HG03469 (cell line): ENCODE results near the gene SMDT1.
A peak's percentile ranks its signal among the peaks of the same experiment; 100 is the strongest.

Experiments
- ATAC-seq: cut with Tn5 transposase; IDR thresholded peaks from one replicate; pipeline ENCODE4 v1.9.1; 2021; ENCODE audit warnings: mild to moderate bottlenecking, moderate library complexity, moderate number of reproducible peaks; ENCODE audit not compliant: unreplicated experiment

SMDT1 gene, protein sequence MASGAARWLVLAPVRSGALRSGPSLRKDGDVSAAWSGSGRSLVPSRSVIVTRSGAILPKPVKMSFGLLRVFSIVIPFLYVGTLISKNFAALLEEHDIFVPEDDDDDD

DNA sequence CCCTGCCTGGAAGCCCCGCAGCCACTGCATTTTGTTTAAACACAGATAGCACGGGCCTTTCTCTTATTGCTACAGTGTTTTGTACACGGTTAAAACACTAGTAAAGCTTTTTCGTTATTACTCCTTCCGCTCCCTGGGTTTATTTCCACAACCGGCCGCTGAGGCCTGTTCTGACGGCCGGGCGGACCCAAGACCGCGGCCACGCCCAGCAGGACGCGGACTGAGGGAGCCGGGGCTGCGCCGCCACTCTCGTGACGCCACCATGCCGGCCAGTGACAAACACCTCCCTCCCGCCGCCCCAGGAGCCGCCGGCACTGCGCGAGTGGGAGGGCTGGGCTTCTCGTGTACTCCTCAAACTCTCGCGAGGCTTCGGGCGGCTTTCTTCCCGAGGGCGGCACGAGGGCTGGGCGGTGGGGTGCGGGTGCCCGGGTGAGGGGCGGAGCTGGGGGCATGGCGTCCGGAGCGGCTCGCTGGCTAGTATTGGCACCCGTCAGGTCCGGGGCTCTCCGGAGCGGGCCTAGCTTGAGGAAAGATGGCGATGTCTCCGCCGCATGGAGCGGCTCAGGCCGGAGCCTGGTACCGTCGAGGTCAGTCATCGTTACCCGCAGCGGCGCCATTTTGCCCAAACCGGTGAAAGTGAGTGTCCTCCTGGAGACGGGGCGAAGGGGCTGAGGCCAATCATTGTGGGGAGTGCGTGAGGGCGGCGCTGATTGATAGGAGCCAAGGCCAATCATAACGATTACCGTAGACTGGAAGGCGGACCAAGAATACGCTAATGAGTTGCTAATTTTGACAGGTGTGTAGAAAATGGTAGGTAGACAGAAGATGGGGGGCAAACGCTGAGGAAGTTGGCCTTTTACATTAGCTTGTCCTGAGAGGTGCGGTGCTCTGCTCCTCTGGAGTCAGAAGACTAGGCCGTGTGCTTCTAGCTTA is at the start of gene SMDT1:
TSS of gene SMDT1 (plus strand) at position 382 of the 933 bp plus-strand sequence. CDS start at position 451, 69 bp downstream.
- peak; percentile 63 for ATAC-seq

GRCh38 chr22:42033263-42034181 is 46.0 kb upstream of the SMDT1 start:
- no peak for ATAC-seq

GRCh38 chr22:42035256-42035655 is 44.2 kb upstream of the SMDT1 start:
- ATAC-seq, result no peak

- ATAC-seq, result no peak
These were observed 40.2 kb upstream of the SMDT1 start for GRCh38 chr22:42039271-42039670.

GRCh38 chr22:42041784-42042183 is 37.7 kb upstream of the SMDT1 start:
- no peak for ATAC-seq

DNA sequence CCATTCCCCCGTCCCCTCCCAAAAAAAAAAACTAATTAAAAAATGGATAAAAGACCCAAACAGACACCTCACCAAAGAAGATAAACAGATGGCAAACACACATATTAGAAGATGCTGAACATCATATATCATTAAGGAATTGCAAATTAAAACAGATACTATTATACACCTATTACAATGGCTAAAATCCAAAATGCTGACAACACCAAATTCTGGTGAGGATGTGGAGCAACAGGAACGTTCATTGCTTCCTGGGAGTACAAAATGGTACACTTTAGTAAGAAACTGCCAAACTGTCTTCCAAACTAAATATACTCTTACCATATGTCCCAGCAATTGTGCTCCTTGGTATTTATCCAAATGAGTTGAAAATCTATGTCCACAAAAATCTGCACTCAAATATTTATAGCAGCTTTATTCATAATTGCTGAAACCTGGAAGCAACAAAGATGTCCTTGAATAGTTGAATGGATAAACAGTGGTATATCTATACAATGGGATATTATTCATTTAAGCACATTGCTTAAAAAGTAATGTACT is 28.8 kb upstream of the SMDT1 start:
- no peak for ATAC-seq

GRCh38 chr22:42052765-42053164 is 26.7 kb upstream of the SMDT1 start:
- no peak for ATAC-seq

- no peak for ATAC-seq
These were observed 22.6 kb upstream of the SMDT1 start for GRCh38 chr22:42056757-42057511.

DNA sequence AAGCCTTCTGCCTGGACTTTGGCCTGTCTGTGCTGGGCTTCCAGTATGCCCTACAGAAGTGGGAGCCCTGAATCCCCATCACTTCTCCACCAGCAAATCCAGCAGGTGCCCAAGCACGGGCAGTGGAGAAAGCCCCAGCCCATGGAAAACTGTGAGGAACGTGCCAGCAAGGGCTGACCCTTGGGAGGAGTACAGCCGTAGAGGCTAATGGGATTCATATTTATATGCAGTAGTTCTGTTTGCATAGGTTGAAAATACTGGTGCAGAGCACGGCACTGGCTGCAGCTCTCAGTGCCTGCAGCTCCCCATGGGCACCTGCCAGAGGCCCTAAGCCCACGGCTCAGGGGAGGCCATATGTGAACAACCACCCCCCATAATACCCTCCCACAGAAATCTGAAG is 19.0 kb upstream of the SMDT1 start:
- ATAC-seq, result no peak

DNA sequence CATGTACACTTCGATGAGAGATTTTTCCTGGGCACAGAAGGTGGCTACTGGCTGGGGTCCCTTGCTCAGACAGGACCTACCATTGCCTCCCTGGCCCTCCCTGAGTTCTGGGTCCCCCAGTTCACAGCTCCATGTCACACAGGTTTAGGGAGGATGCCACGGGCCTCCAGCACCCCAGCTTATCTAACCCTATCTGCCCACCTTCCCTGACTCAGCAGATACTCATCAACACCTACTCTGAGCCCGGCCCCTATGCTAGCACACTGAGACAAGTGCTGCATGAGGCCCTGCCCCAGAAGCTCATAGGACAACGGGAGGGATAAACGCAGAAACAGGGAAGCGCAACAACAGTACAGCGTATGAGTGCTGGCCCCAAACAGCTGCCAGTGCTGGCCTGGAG is 18.5 kb upstream of the SMDT1 start:
- ATAC-seq, result no peak

GRCh38 chr22:42062506-42063170 is 16.9 kb upstream of the SMDT1 start:
- ATAC-seq, result no peak

DNA sequence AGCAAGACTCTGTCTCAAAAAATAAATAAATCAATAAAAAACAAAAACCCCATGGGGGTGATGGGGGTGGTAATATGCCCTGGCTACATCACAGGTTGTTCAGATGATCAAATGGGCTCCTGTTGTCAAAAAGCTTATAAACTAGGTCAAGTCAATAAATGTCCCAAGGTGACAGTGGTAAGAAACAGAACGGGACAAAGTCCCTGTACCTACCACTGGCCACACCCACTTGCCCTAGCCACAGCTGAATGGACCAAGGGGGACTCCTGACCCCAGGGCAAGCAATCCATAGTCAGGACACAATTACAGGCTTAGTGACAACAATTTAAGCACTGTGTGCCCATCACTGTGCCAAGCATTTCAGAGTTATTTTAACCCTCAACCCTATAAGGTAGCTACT is 14.9 kb upstream of the SMDT1 start:
- ATAC-seq, result no peak

DNA sequence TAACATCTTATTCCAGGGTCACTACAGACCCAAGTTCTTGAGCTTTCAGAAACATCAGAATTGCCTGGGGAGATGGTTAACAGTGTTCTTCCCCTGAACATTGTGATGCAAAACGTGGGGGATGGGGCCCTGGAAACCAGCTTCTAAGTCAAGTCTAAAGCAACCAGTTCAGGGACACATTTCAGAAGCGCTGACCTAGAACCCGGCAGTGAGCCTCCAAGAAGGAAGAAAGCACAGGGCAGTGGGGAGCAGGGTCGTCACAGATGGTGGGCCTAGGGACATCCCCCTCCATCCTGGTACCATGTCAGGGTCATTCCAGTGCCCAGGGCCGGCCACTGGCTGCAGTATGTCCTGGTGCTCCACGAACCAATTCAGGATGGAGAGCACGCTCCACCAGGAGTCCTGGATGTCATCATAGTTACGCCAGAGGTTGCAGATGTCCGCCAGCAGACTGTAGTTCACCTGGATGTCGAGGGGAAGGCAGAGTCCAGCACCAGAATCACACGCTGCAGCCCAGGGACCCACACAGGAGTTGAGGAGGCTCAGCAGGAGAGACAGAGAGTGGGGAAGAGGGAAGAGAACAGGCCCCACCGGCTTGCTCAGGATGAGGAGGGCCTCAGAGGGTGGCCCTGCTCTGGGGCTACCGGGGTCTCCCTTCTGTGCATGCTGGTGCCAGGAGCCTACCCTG is 13.9 kb upstream of the SMDT1 start:
- no peak for ATAC-seq

GRCh38 chr22:42066126-42066761 is 13.3 kb upstream of the SMDT1 start:
- ATAC-seq, result no peak

DNA sequence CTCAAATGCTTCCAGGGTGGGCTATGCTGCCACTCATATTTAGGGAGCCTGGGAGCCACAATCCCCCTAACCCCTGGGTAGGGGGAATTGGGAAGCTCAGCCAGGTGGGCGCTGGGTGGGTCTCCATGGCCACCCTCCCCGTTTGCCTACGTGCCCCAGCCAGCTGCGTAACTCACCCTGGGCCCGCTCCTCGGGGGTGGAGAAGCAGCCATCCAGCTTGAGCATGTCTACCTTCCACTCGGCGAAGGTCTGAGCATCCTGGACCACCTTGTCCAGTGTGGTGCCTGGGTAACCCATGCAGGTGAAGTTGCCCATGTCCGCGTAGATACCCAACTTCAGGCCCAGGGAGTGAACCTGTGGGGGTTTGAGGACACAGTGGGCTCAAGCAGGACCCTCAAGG is 12.6 kb upstream of the SMDT1 start:
- ATAC-seq, result no peak

DNA sequence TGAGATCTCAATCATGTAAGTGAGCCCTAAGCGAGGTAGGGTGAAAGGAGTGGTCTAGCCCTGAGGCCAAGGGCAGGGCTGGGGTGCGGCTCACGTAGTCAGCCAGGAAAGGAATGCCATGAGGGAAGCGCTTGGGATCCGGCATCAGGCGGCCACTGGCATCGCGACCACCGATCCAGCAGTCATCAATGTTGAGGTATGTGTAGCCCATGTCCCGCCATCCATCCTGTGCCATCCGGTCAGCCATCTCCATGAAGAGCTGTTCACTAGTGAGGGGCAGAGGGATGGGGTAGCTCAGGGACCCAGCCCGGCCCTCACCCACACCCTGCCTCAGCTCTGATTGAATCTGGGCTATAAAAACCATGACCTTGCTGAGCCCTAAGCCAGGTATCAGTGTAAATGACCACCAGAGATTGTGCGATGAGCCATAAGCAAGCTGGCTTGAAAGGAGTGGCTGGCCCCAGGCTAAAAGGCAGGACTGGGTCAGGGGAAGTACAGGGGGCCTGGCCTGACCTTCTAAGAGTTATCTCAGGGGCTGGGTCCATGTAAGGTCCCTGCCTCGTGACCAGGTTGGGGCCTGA is 11.7 kb upstream of the SMDT1 start:
- no peak for ATAC-seq

DNA sequence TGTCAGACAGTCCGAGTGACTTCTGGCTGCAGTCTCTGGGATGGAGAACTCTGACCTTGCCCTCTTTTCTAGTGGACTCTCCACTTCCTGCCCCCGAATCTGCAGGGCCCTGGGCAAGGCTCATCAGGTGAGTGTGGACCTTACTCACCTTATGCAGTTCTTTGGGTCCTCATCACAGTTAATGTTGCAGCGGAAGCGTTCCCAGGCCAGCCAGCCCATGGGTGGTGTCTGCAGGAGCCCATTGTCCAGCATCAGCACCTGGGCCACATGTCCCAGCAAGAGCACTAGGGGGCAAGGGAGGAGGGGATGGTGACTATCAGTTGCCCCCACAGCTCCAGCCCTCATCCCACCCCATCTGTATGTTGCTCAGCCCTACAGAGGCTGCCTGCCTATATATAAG is 11.2 kb upstream of the SMDT1 start:
- no peak for ATAC-seq

- no peak for ATAC-seq
These were observed 9.5 kb upstream of the SMDT1 start for GRCh38 chr22:42069801-42070516.
